Stimulated activated CD8-positive, alpha-beta memory T cell treated with anti-CD3 and anti-CD28 coated beads, Interleukin-2, amount 100 ng/mL, for 1 hour (primary cell): Measurements from ENCODE around the gene UVRAG.
"Not testable (repeated sequence)": the region's sequence is repeated elsewhere in the genome, so short reads cannot be mapped to it uniquely, and the experiment has no call there.

Experiments
- DNase-seq, 2 donors: peaks; one replicate each; pipeline ENCODE4 v3.0.0-alpha.2; 2020; ENCODE audit warnings: low read depth in 2 of 2

The UVRAG gene

DNA sequence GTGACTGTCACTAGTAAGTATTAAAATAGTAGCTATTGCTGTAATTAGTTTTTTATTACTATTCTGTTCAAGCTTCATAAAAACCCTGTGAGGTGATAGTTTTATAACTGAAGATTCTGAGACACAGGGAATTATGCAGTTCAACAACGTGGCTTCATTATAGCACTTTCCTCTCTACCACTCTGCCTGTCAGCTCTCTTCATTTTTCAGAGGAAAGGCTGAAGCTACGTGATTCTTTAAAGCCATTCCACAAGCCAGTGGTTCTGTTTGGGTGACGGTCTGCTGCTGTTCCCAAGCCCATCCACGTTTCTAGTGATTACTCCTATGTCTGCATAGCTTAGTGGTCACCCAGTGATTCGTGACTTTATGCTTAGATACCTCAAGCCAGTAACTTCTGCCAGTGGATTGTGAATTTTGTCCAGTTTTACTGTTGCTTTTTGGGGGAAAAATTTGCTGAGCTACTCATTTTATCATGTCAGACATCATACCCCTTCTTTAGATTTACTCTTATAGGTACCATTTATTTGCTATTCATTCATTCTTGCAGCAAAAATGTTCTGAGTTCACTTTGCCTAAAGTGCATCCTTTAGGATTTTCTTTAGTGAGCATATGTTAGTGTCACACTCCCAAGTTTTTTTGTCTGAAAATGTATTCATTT is 59.8 kb downstream of the UVRAG start:
- DNase-seq = no peak

DNA sequence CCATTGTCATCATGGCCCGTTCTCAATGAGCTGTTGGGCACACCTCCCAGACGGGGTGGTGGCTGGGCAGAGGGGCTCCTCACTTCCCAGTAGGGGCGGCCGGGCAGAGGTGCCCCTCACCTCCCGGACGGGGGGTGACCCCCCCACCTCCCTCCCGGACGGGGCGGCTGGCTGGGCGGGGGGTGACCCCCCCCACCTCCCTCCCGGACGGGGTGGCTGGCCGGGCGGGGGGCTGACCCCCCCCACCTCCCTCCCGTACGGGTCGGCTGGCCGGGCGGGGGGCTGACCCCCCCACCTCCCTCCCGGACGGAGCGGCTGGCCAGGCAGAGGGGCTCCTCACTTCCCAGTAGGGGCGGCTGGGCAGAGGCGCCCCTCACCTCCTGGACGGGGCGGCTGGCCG is 62.3 kb downstream of the UVRAG start:
- DNase-seq = not testable (repeated sequence)

DNA sequence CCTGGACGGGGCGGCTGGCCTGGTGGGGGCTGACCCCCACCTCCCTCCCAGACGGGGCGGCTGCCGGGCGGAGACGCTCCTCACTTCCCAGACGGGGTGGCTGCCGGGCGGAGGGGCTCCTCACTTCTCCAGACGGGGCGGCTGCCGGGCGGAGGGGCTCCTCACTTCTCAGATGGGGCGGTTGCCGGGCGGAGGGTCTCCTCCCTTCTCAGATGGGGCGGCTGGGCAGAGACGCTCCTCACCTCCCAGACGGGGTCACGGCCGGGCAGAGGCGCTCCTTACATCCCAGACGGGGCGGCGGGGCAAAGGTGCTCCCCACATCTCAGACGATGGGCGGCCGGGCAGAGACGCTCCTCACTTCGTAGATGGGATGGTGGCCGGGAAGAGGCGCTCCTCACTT is 62.9 kb downstream of the UVRAG start:
- not testable (repeated sequence) for DNase-seq

DNA sequence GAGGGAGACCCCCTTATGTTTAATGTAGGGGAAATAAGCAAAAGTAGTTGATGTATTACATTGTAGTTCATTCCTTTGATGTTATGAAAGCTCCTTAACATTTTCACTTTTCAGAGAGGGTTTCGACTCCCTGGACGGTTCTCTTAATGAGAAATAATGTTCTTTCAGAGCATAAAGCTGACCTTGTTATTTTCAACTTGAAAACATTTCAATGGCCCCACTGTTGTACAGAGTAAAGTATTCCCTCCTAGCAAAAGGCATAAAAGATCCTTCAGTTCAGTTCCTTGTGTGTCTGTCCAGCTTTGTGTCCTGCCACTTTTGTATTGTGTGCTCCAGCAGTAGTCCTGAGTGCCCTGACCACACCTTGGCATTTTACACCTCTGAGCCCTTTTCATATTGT is 63.9 kb downstream of the UVRAG start:
- DNase-seq = no peak

- no peak for DNase-seq
These were observed 64.7 kb downstream of the UVRAG start for GRCh38 chr11:75879737-75880136.

- DNase-seq = not testable (repeated sequence)
These were observed 65.3 kb downstream of the UVRAG start for GRCh38 chr11:75880343-75880742.

DNA sequence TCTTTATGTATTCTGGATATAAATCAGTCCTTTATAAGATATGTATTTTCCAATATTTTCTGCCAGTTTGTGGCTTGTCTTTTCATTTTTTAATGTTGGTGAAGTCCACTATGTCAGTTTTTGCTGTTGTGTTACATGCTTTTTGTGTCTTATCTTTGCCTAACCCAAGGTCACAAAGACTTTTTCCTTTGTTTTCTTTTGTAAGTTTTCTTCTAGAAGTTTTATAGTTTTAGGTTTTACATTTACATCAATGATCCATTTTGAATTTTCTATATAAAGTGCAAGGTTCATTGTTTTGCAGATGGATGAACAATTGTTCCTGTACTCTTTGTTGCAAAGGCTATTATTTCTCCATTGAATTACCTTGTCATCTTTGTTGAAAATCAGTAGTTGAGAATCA is 69.3 kb downstream of the UVRAG start:
- DNase-seq = no peak

GRCh38 chr11:75888416-75888815 is 73.4 kb downstream of the UVRAG start:
- no peak for DNase-seq

- DNase-seq = no peak
These were observed 77.1 kb downstream of the UVRAG start for GRCh38 chr11:75891947-75892739.

GRCh38 chr11:75893251-75893650 is 78.2 kb downstream of the UVRAG start:
- DNase-seq = no peak

- no peak for DNase-seq
These were observed 79.1 kb downstream of the UVRAG start for GRCh38 chr11:75894036-75894585.

GRCh38 chr11:75896843-75897419 is 81.9 kb downstream of the UVRAG start:
- DNase-seq = no peak

DNA sequence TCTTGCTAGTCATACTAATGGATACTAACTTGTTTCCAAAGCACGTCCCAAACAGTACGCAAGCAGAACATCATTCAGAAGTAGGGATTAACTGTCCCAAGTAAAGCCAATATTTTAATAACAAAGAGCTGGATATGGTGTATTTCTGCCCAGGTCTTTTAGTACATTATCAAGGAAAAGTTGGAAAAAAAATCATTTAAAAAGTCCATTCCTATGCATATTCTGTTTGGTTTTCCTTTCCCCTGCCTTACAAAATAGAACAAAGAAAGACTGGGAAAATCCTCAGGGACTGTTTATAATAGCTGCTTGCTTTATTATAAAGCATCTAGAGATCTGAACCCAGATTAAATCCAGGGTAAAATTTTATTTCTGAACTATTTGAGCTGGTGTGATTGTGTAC is 83.9 kb downstream of the UVRAG start:
- no peak for DNase-seq

DNA sequence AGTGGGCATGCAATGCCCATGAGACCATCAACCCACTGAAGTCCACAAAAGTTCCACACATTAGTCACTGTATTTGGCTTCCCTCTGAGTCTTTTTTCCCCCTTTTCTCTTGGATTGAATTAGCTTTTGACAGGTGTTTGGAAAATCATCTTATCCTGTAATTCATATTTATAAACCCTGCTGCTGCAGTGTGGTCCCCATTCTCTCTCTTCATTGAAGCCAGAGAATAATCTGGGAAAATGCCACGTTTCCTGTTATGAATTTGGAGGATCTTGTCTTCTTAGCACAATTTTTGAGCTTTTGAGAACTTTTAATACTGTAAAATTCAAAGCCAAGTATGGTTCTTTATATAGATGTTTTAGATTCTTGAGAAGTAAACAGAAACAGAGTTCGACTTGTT is 84.8 kb downstream of the UVRAG start:
- DNase-seq = no peak

DNA sequence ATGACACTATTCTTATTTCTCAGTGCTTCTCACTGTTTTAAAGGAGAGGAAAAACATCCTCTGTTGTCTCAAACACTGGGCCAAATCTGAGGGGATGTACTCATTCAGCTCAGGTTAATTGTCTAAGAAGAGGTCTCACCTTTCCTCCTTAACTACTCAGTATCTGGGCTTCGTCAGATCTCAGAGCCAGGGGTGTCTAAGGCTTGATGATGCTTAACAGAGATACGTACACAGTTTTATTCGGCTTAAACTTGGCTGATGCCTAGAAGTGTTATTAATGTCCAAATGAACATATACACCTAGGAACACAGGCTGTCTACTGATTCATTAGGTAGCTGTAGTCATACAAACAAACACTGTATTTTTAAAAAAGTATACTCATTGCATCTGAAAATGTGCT is 85.8 kb downstream of the UVRAG start:
- DNase-seq = no peak

DNA sequence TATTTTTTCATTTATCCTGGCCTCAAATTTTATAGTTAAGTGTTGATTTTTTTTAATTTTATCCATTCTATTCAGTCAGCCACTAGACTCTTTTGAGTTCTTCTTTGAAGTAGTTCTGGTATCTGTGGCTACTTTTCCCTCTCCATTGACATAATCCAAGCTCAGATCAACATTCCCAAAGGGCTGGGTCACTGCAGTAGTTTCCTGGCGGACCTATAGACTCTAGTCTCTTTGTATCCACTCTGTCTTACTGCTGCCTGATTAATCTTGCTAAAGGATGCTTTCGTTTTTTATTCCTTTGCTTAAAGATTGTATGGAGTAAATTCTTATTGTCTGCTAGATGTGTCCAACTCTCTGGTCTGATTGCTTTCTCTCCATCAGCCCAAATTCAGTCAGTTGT is 87.6 kb downstream of the UVRAG start:
- no peak for DNase-seq

DNA sequence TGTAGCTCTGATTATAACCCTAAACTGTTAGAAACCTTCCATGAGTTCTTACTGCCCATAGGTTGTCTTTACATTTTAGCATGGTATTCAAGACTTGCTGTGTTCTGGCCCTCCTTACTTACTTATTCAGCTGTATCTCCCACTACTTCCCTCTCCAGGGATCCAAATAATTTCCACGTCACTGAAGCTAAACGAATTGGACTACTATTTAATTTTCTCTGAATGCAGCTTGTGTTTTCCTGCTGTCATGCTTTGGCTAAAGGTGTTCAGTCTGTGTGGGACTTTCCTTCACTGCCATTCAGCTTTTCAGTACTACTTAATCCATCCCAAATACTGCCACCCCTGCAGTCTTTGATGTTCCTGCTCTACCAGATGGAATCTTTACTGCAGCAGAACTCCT is 88.3 kb downstream of the UVRAG start:
- no peak for DNase-seq

- DNase-seq = no peak
These were observed 90.4 kb downstream of the UVRAG start for GRCh38 chr11:75905434-75905833.

- DNase-seq = no peak
These were observed 93.0 kb downstream of the UVRAG start for GRCh38 chr11:75907906-75908527.

DNA sequence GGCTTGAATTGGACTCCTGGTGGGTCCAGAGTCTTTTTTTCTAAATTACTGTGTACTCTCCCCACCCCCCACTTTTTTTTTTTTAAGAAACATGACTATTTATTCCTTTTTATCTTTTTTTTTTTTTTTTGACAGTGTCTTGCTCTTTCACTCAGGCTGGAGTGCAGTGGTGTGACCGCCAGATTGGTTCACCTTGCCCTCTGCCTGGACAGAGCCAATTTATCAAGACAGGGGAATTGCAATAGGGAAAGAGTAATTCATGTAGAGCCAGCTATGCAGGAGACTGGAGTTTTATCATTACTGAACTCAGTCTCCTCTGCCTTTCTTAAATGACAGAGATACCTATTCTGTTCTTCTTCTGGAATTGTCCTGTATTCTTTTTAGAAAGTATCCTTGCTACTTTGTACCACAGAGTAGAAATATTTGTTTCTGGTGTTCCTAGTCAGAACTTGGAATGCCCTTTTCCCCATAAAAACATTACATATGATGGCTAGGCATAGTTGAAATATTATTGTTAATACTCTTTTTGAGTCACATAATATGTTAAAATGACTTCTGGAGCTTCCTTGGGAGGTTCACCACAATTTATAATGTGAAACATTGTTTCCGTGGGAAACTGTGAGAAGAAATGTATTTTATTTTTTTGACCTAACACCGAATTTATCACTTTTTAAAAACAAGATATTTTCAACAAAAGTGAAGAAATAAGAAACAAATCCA is 95.6 kb downstream of the UVRAG start:
- no peak for DNase-seq

DNA sequence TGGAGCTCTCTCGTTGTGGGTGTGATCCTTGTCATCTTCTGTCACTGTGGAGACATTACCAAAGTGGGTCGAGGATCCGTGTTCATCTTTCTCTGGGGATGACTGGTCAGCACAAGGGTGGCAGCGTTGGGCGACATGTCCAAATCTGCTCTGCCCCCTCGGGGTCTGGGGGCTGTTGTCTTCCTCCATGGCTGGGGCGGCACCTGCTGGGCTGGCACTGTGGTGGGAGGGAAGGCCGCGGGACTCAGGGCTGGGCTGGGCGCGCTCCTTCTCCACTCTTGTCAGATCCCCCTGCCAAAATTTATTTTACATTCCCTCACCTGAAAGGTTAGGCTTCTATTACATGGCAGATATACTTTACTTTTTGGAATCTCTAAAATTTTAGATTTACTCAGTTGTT is 96.4 kb downstream of the UVRAG start:
- no peak for DNase-seq

GRCh38 chr11:75913984-75914383 is 99.0 kb downstream of the UVRAG start:
- DNase-seq = no peak
